ENCODE measurements around the gene PPP3CA.

The PPP3CA gene

DNA sequence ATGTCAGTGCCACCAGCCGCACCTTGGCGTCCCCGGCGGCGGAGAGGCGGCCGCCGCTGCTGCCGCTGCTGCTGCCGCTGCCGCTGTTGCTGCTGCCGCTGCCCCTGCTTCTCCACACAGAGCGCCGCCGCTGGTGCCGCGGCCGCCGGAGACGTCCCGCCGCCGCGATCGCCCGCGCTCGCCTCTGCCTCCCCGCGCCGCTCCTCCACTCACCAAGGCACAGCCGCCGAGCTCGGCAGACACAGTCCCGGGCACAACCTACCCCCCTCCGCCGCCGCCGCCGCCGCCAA lies at the start of gene PPP3CA:
TSS of gene PPP3CA (minus strand) at position 260 of the 290 bp plus-strand sequence.
- no peak for DNase-seq (ENCODE audit: low read depth in 2 of 2)

GRCh38 chr4:101393256-101393655 lies 45.9 kb upstream of the PPP3CA start:
- no peak for DNase-seq (ENCODE audit: low read depth in 2 of 2)

GRCh38 chr4:101370663-101371210 lies 23.4 kb upstream of the PPP3CA start:
- DNase-seq (ENCODE audit: low read depth in 2 of 2), result no peak

DNA sequence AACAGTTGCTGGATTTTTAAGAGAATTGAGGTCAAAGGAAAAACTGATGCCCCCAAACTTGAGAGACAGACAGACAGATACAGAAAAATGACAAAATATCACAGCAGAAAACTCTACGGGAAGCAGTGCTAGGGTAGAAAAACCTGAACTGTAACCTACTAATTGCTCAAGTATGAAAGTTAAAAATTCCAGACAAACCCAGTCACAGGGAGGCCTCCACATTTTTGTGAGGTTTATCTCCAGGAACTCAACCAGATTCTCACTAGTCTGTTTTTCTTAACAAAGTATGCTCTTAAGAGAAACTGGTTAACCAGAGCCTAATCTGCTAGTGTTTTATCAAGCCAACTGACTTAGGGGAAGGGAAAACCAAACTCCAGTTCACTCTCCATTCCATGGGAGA lies 19.9 kb upstream of the PPP3CA start:
- DNase-seq (ENCODE audit: low read depth in 2 of 2), result no peak

GRCh38 chr4:101366331-101366730 lies 19.0 kb upstream of the PPP3CA start:
- DNase-seq (ENCODE audit: low read depth in 2 of 2), result no peak

DNA sequence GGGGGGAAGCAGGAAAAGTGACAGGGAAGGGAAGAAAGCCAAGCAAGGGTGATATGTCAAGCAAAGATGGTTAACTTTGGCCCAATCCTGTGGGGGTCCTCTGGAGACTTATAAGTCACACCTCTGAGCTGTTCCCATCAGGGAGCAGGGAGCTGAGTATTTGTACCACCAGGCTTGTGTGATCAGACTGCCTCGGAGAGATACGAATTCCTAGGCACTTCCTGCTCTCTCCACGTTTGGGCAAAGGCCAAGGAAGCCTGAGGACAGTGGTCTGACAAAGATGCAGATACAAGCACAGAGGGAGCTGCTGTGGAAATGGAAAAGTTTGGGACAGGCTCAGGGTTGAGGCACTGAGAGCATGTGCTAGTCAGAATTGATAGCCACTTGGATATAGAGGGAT lies 10.4 kb upstream of the PPP3CA start:
- DNase-seq (ENCODE audit: low read depth in 2 of 2), result no peak

DNA sequence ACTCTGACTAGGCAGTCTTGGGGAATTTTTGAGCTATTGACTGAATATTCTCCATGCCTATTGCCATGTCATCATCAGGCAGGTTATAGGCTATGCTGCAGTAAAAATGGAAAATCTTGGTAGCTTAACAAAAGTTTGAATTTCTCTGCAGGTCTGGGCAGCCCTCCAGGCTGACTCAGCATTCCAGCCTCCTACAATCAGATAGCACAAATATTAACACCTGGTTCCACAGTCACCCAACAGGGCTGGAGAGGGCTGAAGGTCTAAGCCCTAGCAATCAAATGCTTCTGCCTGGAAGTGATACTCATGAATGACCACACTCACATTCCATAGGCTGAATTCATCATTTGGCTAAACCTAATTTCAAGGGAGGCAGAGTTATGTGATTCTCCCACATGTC lies 9.6 kb upstream of the PPP3CA start:
- DNase-seq (ENCODE audit: low read depth in 2 of 2), result no peak

DNA sequence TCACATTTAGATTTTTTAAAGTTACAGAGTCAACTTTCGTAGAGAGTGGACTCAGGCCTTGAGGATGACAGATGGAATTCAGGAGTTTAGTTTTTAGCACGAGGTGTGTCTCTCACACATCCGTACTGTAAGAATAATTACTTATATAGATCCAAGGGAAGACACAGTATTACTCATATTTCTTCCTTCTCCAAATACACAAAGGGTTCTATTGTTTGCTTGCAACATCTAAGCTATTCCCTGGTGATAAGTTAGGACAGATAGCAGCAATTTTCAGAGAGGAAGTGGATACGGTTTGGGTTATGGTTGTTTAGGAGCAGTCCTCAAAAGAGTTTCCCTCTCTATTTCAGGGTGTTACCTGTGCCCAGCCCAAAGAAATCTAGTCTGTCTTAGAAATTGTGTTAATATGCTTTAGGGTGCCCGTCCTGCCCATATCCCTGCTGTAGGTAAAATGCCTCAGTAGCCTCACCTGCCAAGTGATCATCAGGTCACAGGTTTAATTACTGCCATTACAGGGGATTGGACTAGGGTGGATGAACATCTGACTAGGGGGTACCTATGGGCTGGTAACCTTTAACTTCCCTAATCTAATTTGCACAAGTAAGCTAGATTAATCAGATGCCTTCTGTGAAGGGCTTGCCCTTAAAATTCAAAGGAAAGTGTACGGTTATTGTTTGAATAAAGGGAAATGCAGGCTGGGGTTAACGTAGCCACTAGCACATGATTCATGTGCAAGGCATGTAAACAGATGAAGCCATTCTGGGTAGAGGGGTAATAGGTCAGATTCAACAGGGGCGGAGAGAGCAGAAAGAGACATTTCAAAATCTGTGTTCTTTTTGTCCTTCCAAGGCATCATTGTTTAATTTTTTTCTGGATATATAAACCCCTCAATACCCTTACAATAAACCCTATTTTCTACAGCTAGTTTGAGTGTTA lies 8.7 kb upstream of the PPP3CA start:
- no peak for DNase-seq (ENCODE audit: low read depth in 2 of 2)

- no peak for DNase-seq (ENCODE audit: low read depth in 2 of 2)
Measured at GRCh38 chr4:101355246-101355645, 7.9 kb upstream of the PPP3CA start.

GRCh38 chr4:101349801-101350064 lies 2.4 kb upstream of the PPP3CA start:
- no peak for DNase-seq (ENCODE audit: low read depth in 2 of 2)

DNA sequence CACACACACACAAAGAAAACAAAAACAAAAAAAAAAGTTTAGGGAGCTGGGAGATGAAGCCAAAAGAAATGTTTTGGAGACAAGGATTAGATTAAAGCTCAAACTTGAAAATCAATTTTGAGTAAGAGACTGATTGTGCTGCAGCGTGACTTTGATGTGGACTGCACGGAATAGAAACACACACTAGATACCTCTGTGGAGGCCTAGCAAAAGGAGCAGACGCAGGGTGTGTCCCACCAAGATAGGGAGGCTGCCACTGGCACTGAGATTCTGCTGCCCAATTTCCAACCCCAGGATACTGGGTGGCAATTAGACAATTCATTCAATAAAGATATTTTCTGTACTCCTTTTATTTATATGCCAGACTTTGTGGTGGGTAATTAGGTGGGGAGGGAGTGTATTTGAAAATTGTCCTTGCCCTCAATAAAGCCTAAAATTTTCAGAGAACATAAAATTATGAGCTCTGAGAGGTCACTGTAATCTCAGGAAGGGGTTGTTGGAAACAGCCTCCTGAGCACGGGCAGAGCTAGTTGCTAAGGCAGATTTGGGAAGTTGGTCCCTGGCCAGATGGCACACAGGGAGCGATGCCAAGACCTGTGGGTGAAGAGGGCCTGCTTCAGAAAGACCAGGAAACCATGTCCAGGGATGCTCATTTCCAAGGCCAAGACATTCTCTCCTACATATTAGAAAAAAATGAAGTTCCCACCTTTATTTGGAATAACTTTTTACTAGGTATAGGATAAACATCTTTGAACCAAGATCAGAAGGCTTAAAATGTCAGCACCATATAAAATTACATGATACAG lies 1.9 kb upstream of the PPP3CA start:
- no peak for DNase-seq (ENCODE audit: low read depth in 2 of 2)

DNA sequence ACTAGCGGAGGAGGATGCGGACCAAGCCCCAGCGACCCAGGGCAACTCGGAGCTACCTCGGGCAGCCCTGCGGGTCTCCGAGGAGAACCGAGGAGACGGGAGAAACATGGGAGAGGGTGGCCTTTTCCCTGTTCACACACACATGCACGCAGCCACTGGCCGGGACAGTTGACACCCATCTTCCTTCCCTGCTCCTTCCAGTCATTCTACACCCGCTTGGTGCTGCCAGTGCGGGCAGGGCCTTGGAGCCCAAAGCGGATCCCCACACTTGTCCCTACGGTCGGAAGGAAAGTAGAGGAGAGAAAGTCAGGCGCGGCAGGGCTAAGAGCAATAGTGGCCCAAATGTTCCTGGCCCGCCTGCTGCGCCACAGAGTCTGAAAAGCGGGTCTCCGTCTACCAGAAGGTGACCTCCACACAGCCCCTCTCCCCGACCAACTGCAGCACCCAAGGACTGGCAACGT lies 1.1 kb upstream of the PPP3CA start:
- DNase-seq (ENCODE audit: low read depth in 2 of 2), result no peak

DNA sequence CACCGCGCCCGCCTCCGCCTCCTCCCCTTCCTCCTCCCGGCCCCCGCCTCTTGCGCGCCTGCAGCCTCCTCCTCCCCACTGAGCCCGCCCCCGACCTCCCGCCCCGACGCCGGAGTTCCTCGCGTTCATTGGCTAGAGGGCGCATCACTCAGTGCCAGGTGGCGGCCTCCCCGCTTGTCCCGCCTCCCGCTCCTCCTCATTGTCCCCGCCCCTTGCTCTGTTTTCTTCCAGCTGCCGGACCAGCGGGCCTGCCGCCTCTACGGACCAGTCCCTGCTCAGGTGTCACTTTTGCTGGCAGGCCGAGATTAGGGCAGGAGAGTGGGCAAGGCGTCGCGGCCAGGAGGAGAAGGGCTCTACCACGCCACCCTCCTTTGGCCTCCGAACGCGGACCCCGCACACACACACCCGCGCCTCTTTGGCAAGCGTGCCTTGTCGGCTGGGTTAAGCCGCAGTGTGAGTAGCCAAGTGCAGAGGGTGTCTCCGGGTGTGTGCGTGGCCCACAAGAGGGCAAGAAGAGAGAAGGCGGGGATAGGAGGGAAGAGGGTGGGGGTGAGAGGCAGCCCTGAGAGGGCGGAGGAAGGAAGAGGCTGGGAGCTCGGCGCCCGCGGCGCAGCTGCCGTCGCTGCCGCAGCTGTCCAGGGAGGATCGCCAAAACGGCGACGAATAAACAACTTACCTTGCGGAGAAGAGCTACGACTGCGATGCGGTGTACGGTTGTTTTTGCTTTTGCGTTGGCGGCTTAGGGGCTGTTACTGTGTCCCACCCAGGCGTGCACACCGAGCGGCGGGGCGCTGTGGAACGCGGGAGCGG lies 436 bp upstream of the PPP3CA start:
- peak; percentile 97 to 99 for DNase-seq (ENCODE audit: low read depth in 2 of 2)

GRCh38 chr4:101346351-101347266 lies 717 bp downstream of the PPP3CA start:
- peak; percentile 19 to 25 for DNase-seq (ENCODE audit: low read depth in 2 of 2)

GRCh38 chr4:101345596-101346350 lies 1.6 kb downstream of the PPP3CA start:
- peak; percentile 11 to 13 for DNase-seq (ENCODE audit: low read depth in 2 of 2)

- DNase-seq (ENCODE audit: low read depth in 2 of 2), result no peak
Measured at GRCh38 chr4:101345271-101345595, 2.1 kb downstream of the PPP3CA start.

- no peak for DNase-seq (ENCODE audit: low read depth in 2 of 2)
Measured at GRCh38 chr4:101339332-101339731, 8.0 kb downstream of the PPP3CA start.

GRCh38 chr4:101337688-101338087 lies 9.6 kb downstream of the PPP3CA start:
- DNase-seq (ENCODE audit: low read depth in 2 of 2), result no peak

- DNase-seq (ENCODE audit: low read depth in 2 of 2), result no peak
Measured at GRCh38 chr4:101334963-101335572, 12.3 kb downstream of the PPP3CA start.

- DNase-seq (ENCODE audit: low read depth in 2 of 2), result no peak
Measured at GRCh38 chr4:101332424-101332823, 14.9 kb downstream of the PPP3CA start.
